HepG2 (cell line): ENCODE measurements around the gene ARHGEF40.

Source experiments
- CTCF ChIP-seq: sonication (generic); formaldehyde crosslinking; IDR thresholded peaks from 2 replicates; pipeline ENCODE4 v1.5.0; 2020; ENCODE audit warnings: mild to moderate bottlenecking, missing genetic modification reagents, moderate library complexity
- TAF15 ChIP-seq: fragments of 200-400 bp; formaldehyde crosslinking; IDR thresholded peaks from one replicate; pipeline ENCODE4 v1.6.1; 2018; ENCODE audit warnings: mild to moderate bottlenecking, low read depth, low read length; ENCODE audit not compliant: poor library complexity, severe bottlenecking
- ZGPAT ChIP-seq: IDR thresholded peaks from 2 replicates; pipeline ENCODE4 v1.6.1; 2016; ENCODE audit warnings: mild to moderate bottlenecking
- ZNF512 ChIP-seq: sonication (generic); formaldehyde crosslinking; IDR thresholded peaks from 2 replicates; pipeline ENCODE4 v1.4.0; 2020; ENCODE audit warnings: mild to moderate bottlenecking, missing genetic modification reagents
- ZNF580 ChIP-seq: IDR thresholded peaks from 2 replicates; pipeline ENCODE4 v1.6.1; 2016; ENCODE audit warnings: low read depth, borderline replicate concordance

GRCh38 chr14:21088687-21089086, 18.6 kb downstream of the ARHGEF40 start:
- TF ChIP-seq ZNF580 (CRISPR knock-in tag) (no peak), CTCF (CRISPR knock-in tag) (no peak), ZGPAT (no peak), TAF15 (no peak), ZNF512 (CRISPR knock-in tag) (no peak)
